ENCODE data around the gene KLHL1.

DNA sequence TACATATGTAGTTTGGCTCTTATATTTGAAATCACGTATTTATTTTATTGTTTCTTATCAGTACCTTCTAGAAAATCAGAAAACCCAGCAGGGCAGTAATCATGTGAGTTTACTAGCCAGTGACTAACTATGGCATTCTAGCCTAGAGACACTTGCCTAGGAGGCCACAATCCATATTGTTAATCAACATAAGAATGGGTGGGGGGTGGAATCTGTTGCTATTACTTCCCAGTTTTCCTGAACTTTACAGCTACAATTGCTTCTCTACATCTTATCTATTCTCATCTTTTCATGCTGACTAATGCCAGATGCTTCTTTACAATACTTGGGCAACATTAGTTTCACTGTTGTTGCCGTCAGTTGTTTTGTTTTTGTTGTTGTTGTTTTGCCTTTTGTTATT, 19.3 kb downstream of the KLHL1 start:
- TF ChIP-seq SIN3A (IDR thresholded peaks at IDR 0.05; ENCODE audit: borderline replicate concordance, insufficient read depth, low read depth, low read length) (no peak), CTCF (IDR thresholded peaks at IDR 0.05) (no peak)

Data from Panc1 (cell line).